GM21576 (cell line): Measurements from ENCODE around the gene PDXDC1.
"Not testable (repeated sequence)": the region's sequence is repeated elsewhere in the genome, so short reads cannot be mapped to it uniquely, and the experiment has no call there.

ENCODE experiments used
- ATAC-seq: cut with Tn5 transposase; IDR thresholded peaks from one replicate; pipeline ENCODE4 v1.9.1; 2021; ENCODE audit warnings: mild to moderate bottlenecking, moderate library complexity; ENCODE audit not compliant: unreplicated experiment

Gene PDXDC1

GRCh38 chr16:15008647-15009046, 33.8 kb downstream of the PDXDC1 start:
- ATAC-seq = not testable (repeated sequence)

- ATAC-seq = not testable (repeated sequence)
Observed at GRCh38 chr16:15012941-15013340, 38.1 kb downstream of the PDXDC1 start.

GRCh38 chr16:15015671-15016070, 40.8 kb downstream of the PDXDC1 start:
- not testable (repeated sequence) for ATAC-seq

- not testable (repeated sequence) for ATAC-seq
Observed at GRCh38 chr16:15016354-15016753, 41.5 kb downstream of the PDXDC1 start.

- ATAC-seq = not testable (repeated sequence)
Observed at GRCh38 chr16:15016951-15017580, 42.2 kb downstream of the PDXDC1 start.

GRCh38 chr16:15021429-15021828, 46.6 kb downstream of the PDXDC1 start:
- not testable (repeated sequence) for ATAC-seq

- peak; percentile 56 for ATAC-seq
Observed at GRCh38 chr16:15022194-15022593, 47.4 kb downstream of the PDXDC1 start.

GRCh38 chr16:15023381-15024077, 48.7 kb downstream of the PDXDC1 start:
- ATAC-seq = not testable (repeated sequence)

- not testable (repeated sequence) for ATAC-seq
Observed at GRCh38 chr16:15024858-15025199, 50.0 kb downstream of the PDXDC1 start.

- not testable (repeated sequence) for ATAC-seq
Observed at GRCh38 chr16:15025234-15025951, 50.6 kb downstream of the PDXDC1 start.

- not testable (repeated sequence) for ATAC-seq
Observed at GRCh38 chr16:15027051-15027450, 52.2 kb downstream of the PDXDC1 start.

- not testable (repeated sequence) for ATAC-seq
Observed at GRCh38 chr16:15027503-15028344, 52.9 kb downstream of the PDXDC1 start.

GRCh38 chr16:15028345-15028715, 53.5 kb downstream of the PDXDC1 start:
- not testable (repeated sequence) for ATAC-seq

GRCh38 chr16:15028801-15029698, 54.2 kb downstream of the PDXDC1 start:
- ATAC-seq = not testable (repeated sequence)

GRCh38 chr16:15029749-15030148, 54.9 kb downstream of the PDXDC1 start:
- ATAC-seq = not testable (repeated sequence)

- ATAC-seq = no peak
Observed at GRCh38 chr16:15031179-15031578, 56.4 kb downstream of the PDXDC1 start.

GRCh38 chr16:15031586-15031985, 56.8 kb downstream of the PDXDC1 start:
- ATAC-seq = no peak

- no peak for ATAC-seq
Observed at GRCh38 chr16:15032547-15033308, 57.9 kb downstream of the PDXDC1 start.

GRCh38 chr16:15033309-15033707, 58.5 kb downstream of the PDXDC1 start:
- no peak for ATAC-seq
